ENCODE measurements around the gene DOK7.

- TF ChIP-seq CTCF (conservative IDR thresholded peaks at IDR 0.05; ENCODE audit: low read depth, low read length) (no peak), EZH2 (IDR thresholded peaks at IDR 0.05; ENCODE audit: borderline replicate concordance, low read depth, low read length, poor library complexity, severe bottlenecking) (no peak)
Observed at GRCh38 chr4:3469386-3470243, 6.5 kb downstream of the DOK7 start.

All from A673 (cell line).